H54 (cell line): Measurements from ENCODE around the gene ZNF808.
"Not testable (repeated sequence)": the region's sequence is repeated elsewhere in the genome, so short reads cannot be mapped to it uniquely, and the experiment has no call there.

Experiments used
- DNase-seq: peaks from one replicate; pipeline ENCODE4 v3.0.0; 2011; ENCODE audit warnings: low spot score, mixed read lengths; ENCODE audit not compliant: insufficient read length
- FAIRE-seq: peaks from 3 replicates; lab custom pipeline; 2011; peaks lifted over from hg19 to GRCh38; lab: Jason Lieb, UNC
- POLR2A ChIP-seq: IDR thresholded peaks from 2 replicates; pipeline ENCODE4 v1.6.1; 2011; ENCODE audit warnings: low read depth, mild to moderate bottlenecking, low read length

The ZNF808 gene

GRCh38 chr19:52554216-52554971 lies 26.9 kb downstream of the ZNF808 start:
- no peak for TF ChIP-seq POLR2A
- DNase-seq: no peak
- FAIRE-seq: no peak

- DNase-seq (no peak), FAIRE-seq (no peak)
- no peak for TF ChIP-seq POLR2A
Measured at GRCh38 chr19:52557231-52557995, 29.9 kb downstream of the ZNF808 start.

GRCh38 chr19:52558732-52559445 lies 31.4 kb downstream of the ZNF808 start:
- not testable (repeated sequence) for DNase-seq, FAIRE-seq

- not testable (repeated sequence) for FAIRE-seq, DNase-seq
Measured at GRCh38 chr19:52561611-52562010, 34.1 kb downstream of the ZNF808 start.

GRCh38 chr19:52566121-52566520 lies 38.7 kb downstream of the ZNF808 start:
- FAIRE-seq (no peak), DNase-seq (no peak)
- TF ChIP-seq POLR2A: no peak

GRCh38 chr19:52566588-52566987 lies 39.1 kb downstream of the ZNF808 start:
- peak; percentile 39 for DNase-seq
- FAIRE-seq: peak; percentile 95
- no peak for TF ChIP-seq POLR2A

- TF ChIP-seq POLR2A: no peak
- FAIRE-seq (no peak), DNase-seq (no peak)
Measured at GRCh38 chr19:52567921-52568320, 40.5 kb downstream of the ZNF808 start.

- FAIRE-seq: not testable (repeated sequence)
- peak; percentile 32 for DNase-seq
Measured at GRCh38 chr19:52569638-52569999, 42.2 kb downstream of the ZNF808 start.

GRCh38 chr19:52570000-52570861 lies 42.8 kb downstream of the ZNF808 start, which contains the start of gene ZNF701:
TSS of gene ZNF701 (plus strand) at chr19:52570287. CDS start at chr19:52574148, 3,861 bp downstream.
- DNase-seq (peak; percentile 63), FAIRE-seq (peak; percentile 41)
- TF ChIP-seq POLR2A: peak; percentile 93

- no peak for TF ChIP-seq POLR2A
- DNase-seq: no peak
- no peak for FAIRE-seq
Measured at GRCh38 chr19:52584736-52585440, 57.4 kb downstream of the ZNF808 start.

- FAIRE-seq (no peak), DNase-seq (no peak)
- no peak for TF ChIP-seq POLR2A
Measured at GRCh38 chr19:52585604-52586003, 58.1 kb downstream of the ZNF808 start.

GRCh38 chr19:52590728-52591127 lies 63.3 kb downstream of the ZNF808 start:
- no peak for TF ChIP-seq POLR2A
- DNase-seq (no peak), FAIRE-seq (no peak)

- no peak for TF ChIP-seq POLR2A
- DNase-seq (no peak), FAIRE-seq (no peak)
Measured at GRCh38 chr19:52592301-52592700, 64.8 kb downstream of the ZNF808 start.

GRCh38 chr19:52593441-52593840 lies 66.0 kb downstream of the ZNF808 start:
- not testable (repeated sequence) for DNase-seq, FAIRE-seq
